Upper lobe of right lung (tissue), 1 donor: ENCODE data around the gene OR4F6. TPM values are rescaled to one million over a fixed set of nuclear protein-coding genes. Genes with fewer than 3 reads are reported as not detected.

ENCODE experiments used
- ATAC-seq: fragments of 200-7000 bp; cut with Tn5 transposase; one replicate; pipeline ENCODE4 v1.9.1; 2020; ENCODE audit warnings: mild to moderate bottlenecking, moderate library complexity
- DNase-seq: peaks from one replicate; pipeline ENCODE4 v3.0.0-alpha.2; 2020
- H3K27ac ChIP-seq: fragments of 200-600 bp; one replicate; pipeline ENCODE4 v1.8.0; 2022
- H3K27me3 ChIP-seq: fragments of 200-600 bp; one replicate; pipeline ENCODE4 v1.8.0; 2022; ENCODE audit warnings: mild to moderate bottlenecking
- H3K36me3 ChIP-seq: fragments of 200-600 bp; one replicate; pipeline ENCODE4 v1.8.0; 2022
- H3K4me1 ChIP-seq: fragments of 200-600 bp; one replicate; pipeline ENCODE4 v1.8.0; 2022
- H3K4me3 ChIP-seq: fragments of 200-600 bp; one replicate; pipeline ENCODE4 v1.8.0; 2022; ENCODE audit warnings: mild to moderate bottlenecking
- H3K9me3 ChIP-seq: fragments of 200-600 bp; one replicate; pipeline ENCODE4 v1.8.0; 2022
- intact Hi-C: fragments of 100-400 bp; cut with DNase I; formaldehyde crosslinking; loops from one replicate; pipeline ENCODE4 v1.11.0; 2022
- total RNA-seq: library from RNA; stranded (reverse); fragmentation: NEBNext Ultra II Directional; extraction: Animal tissue kit (Norgen Biotek cat#: 25700); gene quantifications from one replicate; pipeline ENCODE4 v1.2.1, GENCODE V29; 2021
- TF ChIP-seq, protein P1 (sequence below): fragments of 200-600 bp; IDR thresholded peaks from one replicate; pipeline ENCODE4 v1.8.0; 2022; ENCODE audit warnings: antibody characterized with exemption
- donor health status: DM: no; HTN: yes; CAD: no; lungs with severe emphysema.

Gene OR4F6
- total RNA-seq, 1 donor from 2014 or later, result not detected

DNA sequence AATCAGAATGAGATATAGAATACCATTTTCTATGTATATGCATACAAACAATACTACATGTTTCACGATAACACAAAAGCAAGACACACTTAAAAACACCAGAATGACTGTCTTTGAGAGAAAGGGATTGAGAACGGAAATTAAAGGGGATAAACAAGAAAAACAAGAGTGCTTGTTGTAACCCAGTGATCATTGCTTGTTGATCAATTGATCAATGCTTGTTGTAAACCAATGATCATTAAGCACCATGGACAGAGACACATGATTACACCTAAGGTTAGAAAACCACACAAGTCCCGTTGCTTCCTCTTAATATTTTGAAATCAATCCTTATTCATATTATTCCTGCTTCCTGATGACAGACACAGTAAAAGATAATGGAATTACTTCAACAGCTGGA, 7.6 kb downstream of the OR4F6 start:
- ATAC-seq (no peak), DNase-seq (no peak)
- H3K27ac ChIP-seq, result no peak overlapping the region
- H3K4me1 ChIP-seq, result no peaks in the 10 kb centered on the region
- TF ChIP-seq, protein P1, sequence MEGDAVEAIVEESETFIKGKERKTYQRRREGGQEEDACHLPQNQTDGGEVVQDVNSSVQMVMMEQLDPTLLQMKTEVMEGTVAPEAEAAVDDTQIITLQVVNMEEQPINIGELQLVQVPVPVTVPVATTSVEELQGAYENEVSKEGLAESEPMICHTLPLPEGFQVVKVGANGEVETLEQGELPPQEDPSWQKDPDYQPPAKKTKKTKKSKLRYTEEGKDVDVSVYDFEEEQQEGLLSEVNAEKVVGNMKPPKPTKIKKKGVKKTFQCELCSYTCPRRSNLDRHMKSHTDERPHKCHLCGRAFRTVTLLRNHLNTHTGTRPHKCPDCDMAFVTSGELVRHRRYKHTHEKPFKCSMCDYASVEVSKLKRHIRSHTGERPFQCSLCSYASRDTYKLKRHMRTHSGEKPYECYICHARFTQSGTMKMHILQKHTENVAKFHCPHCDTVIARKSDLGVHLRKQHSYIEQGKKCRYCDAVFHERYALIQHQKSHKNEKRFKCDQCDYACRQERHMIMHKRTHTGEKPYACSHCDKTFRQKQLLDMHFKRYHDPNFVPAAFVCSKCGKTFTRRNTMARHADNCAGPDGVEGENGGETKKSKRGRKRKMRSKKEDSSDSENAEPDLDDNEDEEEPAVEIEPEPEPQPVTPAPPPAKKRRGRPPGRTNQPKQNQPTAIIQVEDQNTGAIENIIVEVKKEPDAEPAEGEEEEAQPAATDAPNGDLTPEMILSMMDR, result no peak
- H3K27me3 ChIP-seq, result no peaks in the 10 kb centered on the region
- intact Hi-C loops, result no loop called here
- no peaks in the 10 kb centered on the region for H3K36me3 ChIP-seq
- H3K9me3 ChIP-seq, result no peaks in the 10 kb centered on the region
- H3K4me3 ChIP-seq, result no peak overlapping the region

DNA sequence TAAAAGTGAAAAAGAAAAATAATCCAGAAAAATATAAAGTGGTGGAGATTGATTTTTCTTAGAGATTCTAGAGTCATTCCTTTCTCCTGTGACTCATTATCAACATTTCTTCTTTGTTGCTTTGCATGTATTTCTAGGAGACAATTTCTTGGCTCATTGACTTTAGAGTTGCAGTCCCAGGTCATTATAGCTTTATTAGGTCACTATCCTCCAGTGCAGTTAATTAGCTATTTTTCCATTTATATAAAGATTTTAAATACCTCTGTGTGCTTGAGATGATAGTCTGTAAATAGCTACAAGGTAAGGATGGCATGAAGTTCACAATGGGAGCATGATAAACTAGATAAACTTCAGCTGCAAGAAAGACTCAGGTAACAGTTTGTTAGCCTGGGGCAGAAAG, 8.6 kb downstream of the OR4F6 start, which contains the start of gene OR4F15:
OR4F15 (plus strand) TSS at position 301 of the 400 bp plus-strand sequence. CDS start 5,985 bp downstream, outside the sequence.
- Histone ChIP-seq H3K4me1 (no peaks in the 10 kb centered on the region), H3K9me3 (no peaks in the 10 kb centered on the region), H3K4me3 (no peak within 1 kb of the TSS), H3K27me3 (no peaks in the 10 kb centered on the region), H3K36me3 (no peaks in the 10 kb centered on the region), H3K27ac (no peak within 1 kb of the TSS)
- intact Hi-C loops, result no loop called here
- TF ChIP-seq, protein P1, result no peak
- no peak for DNase-seq
- ATAC-seq, result no peak

DNA sequence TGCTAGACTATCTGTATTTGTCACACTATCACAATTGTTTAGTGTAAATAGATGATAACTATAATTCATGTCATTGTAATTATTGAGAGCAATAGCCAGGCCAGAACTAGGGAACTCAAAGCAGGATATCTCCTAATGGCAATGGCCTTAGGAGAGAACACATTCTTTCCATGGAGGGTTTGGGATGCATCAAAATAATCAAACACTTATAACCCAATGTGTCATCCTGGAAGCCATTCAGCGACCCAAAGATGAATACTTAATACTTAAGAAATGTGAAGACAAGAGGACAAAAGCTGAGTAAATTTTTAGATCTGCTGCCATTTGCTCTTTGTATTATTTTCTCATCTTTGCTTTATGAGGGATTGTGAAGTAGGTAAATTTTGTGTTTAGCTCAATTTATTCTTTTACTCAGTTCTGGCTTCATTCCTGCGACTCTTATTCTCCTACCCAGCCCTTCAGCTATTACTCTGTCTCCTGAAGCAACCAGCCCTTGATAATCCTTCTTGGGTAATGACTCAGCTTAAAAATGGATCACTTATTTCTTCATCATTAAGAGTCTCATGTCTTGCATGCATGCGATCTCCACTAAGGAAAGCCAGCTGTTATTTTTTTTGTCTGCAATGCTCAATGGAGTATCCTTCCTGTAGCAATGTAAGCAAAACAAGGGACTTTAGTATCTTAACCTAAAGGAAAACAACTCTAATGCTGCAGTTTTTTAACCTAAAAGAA, 10.7 kb downstream of the OR4F6 start:
- ATAC-seq, result no peak
- Histone ChIP-seq H3K27ac (no peak overlapping the region), H3K4me1 (no peaks in the 10 kb centered on the region), H3K36me3 (no peaks in the 10 kb centered on the region), H3K27me3 (no peaks in the 10 kb centered on the region), H3K4me3 (no peak overlapping the region), H3K9me3 (no peaks in the 10 kb centered on the region)
- intact Hi-C loops, result no loop called here
- TF ChIP-seq, protein P1, result no peak
- no peak for DNase-seq

DNA sequence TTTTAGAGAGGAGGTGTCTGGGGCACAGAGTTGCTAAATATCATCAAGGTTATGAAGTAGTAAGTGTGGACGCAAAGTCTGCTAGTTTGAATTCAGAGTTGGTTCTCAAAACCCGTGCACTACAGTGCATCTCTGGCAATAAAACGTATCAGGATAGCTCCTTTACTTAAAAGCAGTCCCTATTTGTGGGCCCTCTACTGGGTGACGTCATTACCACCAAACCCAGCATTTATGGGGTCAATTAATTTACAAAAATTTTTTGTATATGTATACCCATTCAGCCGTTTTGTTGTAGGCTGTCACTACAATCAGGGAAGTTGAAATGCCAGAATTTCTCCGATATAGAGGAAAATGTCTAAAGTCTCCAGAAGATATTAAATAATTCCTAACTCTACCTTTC, 17.5 kb downstream of the OR4F6 start:
- H3K4me3 ChIP-seq, result no peak overlapping the region
- no peaks in the 10 kb centered on the region for H3K9me3 ChIP-seq
- intact Hi-C loops, result no loop called here
- TF ChIP-seq, protein P1, result no peak
- H3K27ac ChIP-seq, result no peak overlapping the region
- no peaks in the 10 kb centered on the region for H3K27me3 ChIP-seq
- DNase-seq (no peak), ATAC-seq (no peak)
- no peaks in the 10 kb centered on the region for H3K4me1 ChIP-seq
- H3K36me3 ChIP-seq, result no peaks in the 10 kb centered on the region

DNA sequence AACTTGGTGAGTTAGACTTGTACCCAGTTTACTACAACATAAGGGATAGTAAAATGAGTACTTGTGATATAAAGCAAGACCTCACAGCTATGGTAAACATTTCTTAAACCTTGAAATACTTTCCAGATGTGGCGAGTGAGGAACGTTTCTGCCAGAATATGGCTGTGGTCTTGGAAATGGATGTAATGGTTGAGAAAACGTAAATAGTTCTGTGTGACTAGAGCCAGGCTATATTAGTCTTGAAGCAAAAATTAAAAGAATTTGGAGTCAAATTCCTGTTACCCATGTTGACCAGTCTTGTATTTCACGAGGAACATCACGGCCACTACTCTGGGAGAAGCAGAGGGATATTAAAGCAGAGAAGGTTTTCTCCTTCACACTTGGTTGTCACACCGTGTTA, 23.9 kb downstream of the OR4F6 start:
- TF ChIP-seq, protein P1, result no peak
- DNase-seq (no peak), ATAC-seq (no peak)
- intact Hi-C loops, result no loop called here
- Histone ChIP-seq H3K4me3 (no peak overlapping the region), H3K27ac (no peak overlapping the region), H3K27me3 (no peaks in the 10 kb centered on the region), H3K4me1 (no peaks in the 10 kb centered on the region), H3K9me3 (no peaks in the 10 kb centered on the region), H3K36me3 (no peaks in the 10 kb centered on the region)
